ENCODE results near the gene BBC3.

Gene BBC3

GRCh38 chr19:47186446-47187334 is 44.3 kb downstream of the BBC3 start:
- ChIA-PET POLR2A (no interaction called here), CTCF (interaction anchor here (1.2 to 3.8 kb wide), 7 partner anchors 9 to 61 kb away, joined by 3 to 23 read pairs (median 8); no protein-coding TSS in a partner anchor)
- H3K4me3 ChIP-seq (ENCODE audit: low read depth, low read length): no peak overlapping the region
- TF ChIP-seq CTCF (IDR thresholded peaks at IDR 0.05; ENCODE audit: insufficient read depth, low read length, missing control alignments): no peak
- no peak for DNase-seq (ENCODE audit: low read depth, low spot score)

GRCh38 chr19:47183601-47184000 is 47.4 kb downstream of the BBC3 start:
- no peak for DNase-seq (ENCODE audit: low read depth, low spot score)
- H3K4me3 ChIP-seq (ENCODE audit: low read depth, low read length): no peak overlapping the region
- ChIA-PET POLR2A (no interaction called here), CTCF (no interaction called here)
- TF ChIP-seq CTCF (IDR thresholded peaks at IDR 0.05; ENCODE audit: insufficient read depth, low read length, missing control alignments): no peak

- POLR2A ChIA-PET: interaction anchor here (0.5 kb wide), 1 partner anchor 77 kb away, joined by 3 read pairs; the partner anchor contains the start of gene CCDC9
- CTCF ChIA-PET: interaction anchor here (1.0 to 2.0 kb wide), 3 partner anchors 31 to 68 kb away, joined by 3 to 13 read pairs (median 7); no protein-coding TSS in a partner anchor
- no peak for DNase-seq (ENCODE audit: low read depth, low spot score)
These were observed 51.2 kb downstream of the BBC3 start for GRCh38 chr19:47179653-47180310.

GRCh38 chr19:47176627-47177090 is 54.3 kb downstream of the BBC3 start:
- ChIA-PET CTCF (interaction anchor here (0.7 to 2.9 kb wide), 10 partner anchors 9 to 97 kb away, joined by 3 to 14 read pairs (median 4); partner anchors contain the start of gene SAE1), POLR2A (interaction anchor here (0.6 kb wide), 3 partner anchors 16 to 318 kb away, joined by 3 to 5 read pairs (median 4); no protein-coding TSS in a partner anchor)
- TF ChIP-seq CTCF (IDR thresholded peaks at IDR 0.05; ENCODE audit: insufficient read depth, low read length, missing control alignments): no peak
- H3K4me3 ChIP-seq (ENCODE audit: low read depth, low read length): no peak overlapping the region
- DNase-seq (ENCODE audit: low read depth, low spot score): peak; percentile 93

More at GRCh38 chr19:47179653-47180310, 51.2 kb downstream of the BBC3 start:
- no peak overlapping the region for H3K4me3 ChIP-seq (ENCODE audit: low read depth, low read length)
- no peak for TF ChIP-seq CTCF (IDR thresholded peaks at IDR 0.05; ENCODE audit: insufficient read depth, low read length, missing control alignments)

GRCh38 chr19:47176071-47176626 is 54.9 kb downstream of the BBC3 start:
- no peak for DNase-seq (ENCODE audit: low read depth, low spot score)
- TF ChIP-seq CTCF (IDR thresholded peaks at IDR 0.05; ENCODE audit: insufficient read depth, low read length, missing control alignments): no peak
- ChIA-PET CTCF (interaction anchor here (2.9 kb wide), 1 partner anchor 68 kb away, joined by 14 read pairs; no protein-coding TSS in a partner anchor), POLR2A (interaction anchor here (0.6 kb wide), 2 partner anchors 16 to 319 kb away, joined by 3 to 4 read pairs; no protein-coding TSS in a partner anchor)
- no peak overlapping the region for H3K4me3 ChIP-seq (ENCODE audit: low read depth, low read length)

Data from AG04449 (cell line).